ENCODE measurements around the gene HLF.

The HLF gene

GRCh38 chr17:55268649-55269480 is 4.1 kb downstream of the HLF start:
- no peak overlapping the region for H3K4me3 ChIP-seq (ENCODE audit: low read length)
- H3K4me1 ChIP-seq (ENCODE audit: insufficient read depth, low read length) = peaks cover 6% of the 10 kb centered on the region; the same call in 1 of the 2 replicates
- H3K9ac ChIP-seq (ENCODE audit: low read depth, low read length) = no peak overlapping the region
- H3K27me3 ChIP-seq (ENCODE audit: insufficient read depth, low read length) = peaks cover 65% of the 10 kb centered on the region
- H3K36me3 ChIP-seq (ENCODE audit: insufficient read depth, low read depth, low read length) = no peaks in the 10 kb centered on the region
- H3K27ac ChIP-seq (ENCODE audit: low read length) = no peak overlapping the region
- no peaks in the 10 kb centered on the region for H3K9me3 ChIP-seq (ENCODE audit: insufficient read depth, low read depth, low read length)

- Histone ChIP-seq H3K36me3 (ENCODE audit: insufficient read depth, low read depth, low read length) (no peaks in the 10 kb centered on the region), H3K27me3 (ENCODE audit: insufficient read depth, low read length) (peaks cover 55% of the 10 kb centered on the region), H3K4me3 (ENCODE audit: low read length) (no peak overlapping the region), H3K9ac (ENCODE audit: low read depth, low read length) (no peak overlapping the region), H3K4me1 (ENCODE audit: insufficient read depth, low read length) (no peaks in the 10 kb centered on the region), H3K9me3 (ENCODE audit: insufficient read depth, low read depth, low read length) (no peaks in the 10 kb centered on the region), H3K27ac (ENCODE audit: low read length) (no peak overlapping the region)
Observed at GRCh38 chr17:55269894-55270293, 5.1 kb downstream of the HLF start.

GRCh38 chr17:55271223-55271571 is 6.4 kb downstream of the HLF start:
- no peaks in the 10 kb centered on the region for H3K4me1 ChIP-seq (ENCODE audit: insufficient read depth, low read length)
- H3K36me3 ChIP-seq (ENCODE audit: insufficient read depth, low read depth, low read length) = no peaks in the 10 kb centered on the region
- H3K27ac ChIP-seq (ENCODE audit: low read length) = no peak overlapping the region
- peaks cover 42% of the 10 kb centered on the region for H3K27me3 ChIP-seq (ENCODE audit: insufficient read depth, low read length)
- no peaks in the 10 kb centered on the region for H3K9me3 ChIP-seq (ENCODE audit: insufficient read depth, low read depth, low read length)
- H3K4me3 ChIP-seq (ENCODE audit: low read length) = no peak overlapping the region
- no peak overlapping the region for H3K9ac ChIP-seq (ENCODE audit: low read depth, low read length)

- H3K9ac ChIP-seq (ENCODE audit: low read depth, low read length) = no peak overlapping the region
- no peaks in the 10 kb centered on the region for H3K4me1 ChIP-seq (ENCODE audit: insufficient read depth, low read length)
- H3K27ac ChIP-seq (ENCODE audit: low read length) = no peak overlapping the region
- no peaks in the 10 kb centered on the region for H3K36me3 ChIP-seq (ENCODE audit: insufficient read depth, low read depth, low read length)
- peaks cover 33% of the 10 kb centered on the region for H3K27me3 ChIP-seq (ENCODE audit: insufficient read depth, low read length)
- H3K4me3 ChIP-seq (ENCODE audit: low read length) = no peak overlapping the region
- no peaks in the 10 kb centered on the region for H3K9me3 ChIP-seq (ENCODE audit: insufficient read depth, low read depth, low read length)
Observed at GRCh38 chr17:55271958-55272710, 7.4 kb downstream of the HLF start.

- no peak overlapping the region for H3K27ac ChIP-seq (ENCODE audit: low read length)
Observed at GRCh38 chr17:55272711-55273578, 8.2 kb downstream of the HLF start.

GRCh38 chr17:55273579-55274354 is 9.0 kb downstream of the HLF start:
- Histone ChIP-seq H3K4me3 (ENCODE audit: low read length) (no peak overlapping the region), H3K4me1 (ENCODE audit: insufficient read depth, low read length) (no peaks in the 10 kb centered on the region), H3K36me3 (ENCODE audit: insufficient read depth, low read depth, low read length) (no peaks in the 10 kb centered on the region), H3K27me3 (ENCODE audit: insufficient read depth, low read length) (peaks cover 16% of the 10 kb centered on the region; the same call in 1 of the 2 replicates), H3K27ac (ENCODE audit: low read length) (no peak overlapping the region), H3K9ac (ENCODE audit: low read depth, low read length) (no peak overlapping the region), H3K9me3 (ENCODE audit: insufficient read depth, low read depth, low read length) (no peaks in the 10 kb centered on the region)

More at GRCh38 chr17:55272711-55273578, 8.2 kb downstream of the HLF start:
- no peaks in the 10 kb centered on the region for H3K9me3 ChIP-seq (ENCODE audit: insufficient read depth, low read depth, low read length)
- no peaks in the 10 kb centered on the region for H3K4me1 ChIP-seq (ENCODE audit: insufficient read depth, low read length)
- H3K9ac ChIP-seq (ENCODE audit: low read depth, low read length) = no peak overlapping the region
- peaks cover 25% of the 10 kb centered on the region for H3K27me3 ChIP-seq (ENCODE audit: insufficient read depth, low read length)
- no peak overlapping the region for H3K4me3 ChIP-seq (ENCODE audit: low read length)
- H3K36me3 ChIP-seq (ENCODE audit: insufficient read depth, low read depth, low read length) = no peaks in the 10 kb centered on the region

- H3K4me1 ChIP-seq (ENCODE audit: insufficient read depth, low read length) = no peaks in the 10 kb centered on the region
- no peaks in the 10 kb centered on the region for H3K36me3 ChIP-seq (ENCODE audit: insufficient read depth, low read depth, low read length)
- H3K4me3 ChIP-seq (ENCODE audit: low read length) = no peak overlapping the region
- peaks cover 8% of the 10 kb centered on the region; the same call in 1 of the 2 replicates for H3K27me3 ChIP-seq (ENCODE audit: insufficient read depth, low read length)
- no peak overlapping the region for H3K9ac ChIP-seq (ENCODE audit: low read depth, low read length)
- no peak overlapping the region for H3K27ac ChIP-seq (ENCODE audit: low read length)
- no peaks in the 10 kb centered on the region for H3K9me3 ChIP-seq (ENCODE audit: insufficient read depth, low read depth, low read length)
Observed at GRCh38 chr17:55274355-55275255, 9.8 kb downstream of the HLF start.

GRCh38 chr17:55275894-55276804 is 11.4 kb downstream of the HLF start:
- Histone ChIP-seq H3K4me3 (ENCODE audit: low read length) (no peak overlapping the region), H3K4me1 (ENCODE audit: insufficient read depth, low read length) (no peaks in the 10 kb centered on the region), H3K27me3 (ENCODE audit: insufficient read depth, low read length) (no peaks in the 10 kb centered on the region), H3K27ac (ENCODE audit: low read length) (no peak overlapping the region), H3K9me3 (ENCODE audit: insufficient read depth, low read depth, low read length) (no peaks in the 10 kb centered on the region), H3K36me3 (ENCODE audit: insufficient read depth, low read depth, low read length) (no peaks in the 10 kb centered on the region), H3K9ac (ENCODE audit: low read depth, low read length) (no peak overlapping the region)

GRCh38 chr17:55278173-55278961 is 13.6 kb downstream of the HLF start:
- Histone ChIP-seq H3K27ac (ENCODE audit: low read length) (no peak overlapping the region), H3K9ac (ENCODE audit: low read depth, low read length) (no peak overlapping the region), H3K9me3 (ENCODE audit: insufficient read depth, low read depth, low read length) (no peaks in the 10 kb centered on the region), H3K4me3 (ENCODE audit: low read length) (no peak overlapping the region), H3K4me1 (ENCODE audit: insufficient read depth, low read length) (no peaks in the 10 kb centered on the region), H3K36me3 (ENCODE audit: insufficient read depth, low read depth, low read length) (no peaks in the 10 kb centered on the region), H3K27me3 (ENCODE audit: insufficient read depth, low read length) (no peaks in the 10 kb centered on the region)

Data from iPS-20b (cell line).